ENCODE data around the gene RUSF1.
"Not testable (repeated sequence)": the region's sequence is repeated elsewhere in the genome, so short reads cannot be mapped to it uniquely, and the experiment has no call there.

The RUSF1 gene

GRCh38 chr16:31445931-31446330 is 62.3 kb downstream of the RUSF1 start:
- not testable (repeated sequence) for DNase-seq

GRCh38 chr16:31441956-31442355 is 66.2 kb downstream of the RUSF1 start:
- DNase-seq = no peak

DNA sequence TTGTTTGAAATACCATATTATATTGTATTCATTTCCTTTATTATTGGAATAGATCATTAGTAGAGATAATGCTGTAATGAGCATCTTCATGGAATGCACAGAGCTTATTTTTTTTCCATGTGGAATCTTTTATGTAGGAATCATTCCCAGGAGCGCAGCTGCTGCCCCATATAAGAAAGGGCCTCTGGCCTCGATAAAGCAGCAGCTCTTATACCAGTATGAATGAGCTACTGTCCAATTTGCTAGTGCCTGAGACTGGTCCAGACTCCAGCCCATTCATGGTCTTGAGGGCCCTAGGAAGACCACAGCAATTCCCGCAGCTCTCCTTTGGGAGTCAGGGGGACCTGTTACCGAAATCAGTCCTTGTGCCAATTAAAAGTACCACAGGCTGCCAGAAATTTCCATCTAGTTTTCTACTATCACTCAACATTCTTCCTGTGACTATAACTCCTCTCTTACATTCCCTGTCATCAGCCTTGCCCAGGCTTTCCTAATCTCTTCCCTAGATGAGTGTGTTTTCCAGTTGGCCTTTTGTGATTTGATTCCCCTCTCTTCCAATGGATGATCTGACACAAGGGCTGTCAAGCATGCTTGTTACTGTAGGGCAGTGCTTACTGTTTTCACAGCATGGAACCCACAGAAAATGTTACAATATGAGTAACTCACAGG is 67.5 kb downstream of the RUSF1 start:
- no peak for DNase-seq

DNA sequence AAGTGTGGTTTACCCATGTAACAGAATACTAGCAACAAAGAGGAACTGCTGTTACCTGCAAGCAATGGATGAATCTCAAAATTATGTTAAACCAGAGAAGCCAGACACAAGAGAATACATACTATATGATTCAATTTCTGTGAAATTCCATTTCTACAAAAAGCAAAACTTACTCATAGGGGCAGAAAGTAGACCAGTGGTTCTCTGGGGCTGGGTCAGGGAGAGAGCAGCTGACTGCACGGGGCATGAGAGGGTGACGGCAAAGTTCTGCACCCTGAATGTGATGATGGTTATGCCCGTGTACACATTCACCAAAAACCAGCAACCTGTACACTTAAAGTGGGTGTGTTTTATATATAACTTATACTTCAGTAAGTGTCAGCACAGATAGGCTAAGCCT is 68.7 kb downstream of the RUSF1 start:
- DNase-seq = no peak
